MCF 10A (cell line): ENCODE measurements around the gene SSBP4. TPM values are rescaled to one million over a fixed set of nuclear protein-coding genes. Genes with fewer than 3 reads are reported as not detected.

Source experiments
- BruUV-seq: library from RNA; stranded (reverse); fragments of 400-500 nt; replicated peaks from 2 replicates; lab custom pipeline; 2021; lab: Mats Ljungman, UMichigan
- CTCF ChIA-PET: fragments of 300-600 bp; sonication (Branson Sonifier 250); formaldehyde crosslinking; extraction: SDS; loops from one replicate; lab custom pipeline; 2021; ENCODE audit warnings: antibody characterized with exemption, inconsistent platforms; lab: Yijun Ruan, JAX
- POLR2A ChIA-PET: fragments of 300-600, 350-650 bp; sonication (Branson Sonifier 250); formaldehyde crosslinking; extraction: SDS; loops from one replicate; lab custom pipeline; 2020; ENCODE audit warnings: antibody characterized with exemption, inconsistent platforms; lab: Yijun Ruan, JAX
- DNase-seq: peaks from one replicate; pipeline ENCODE4 v3.0.0-alpha.2; 2018; ENCODE audit not compliant: unreplicated experiment
- H3K27ac Mint-ChIP-seq: one replicate; pipeline ENCODE4 v1.8.0; 2022; ENCODE audit warnings: mild to moderate bottlenecking, low read depth, mixed read lengths; ENCODE audit not compliant: unreplicated experiment
- H3K27me3 Mint-ChIP-seq: one replicate; pipeline ENCODE4 v1.8.0; 2022; ENCODE audit warnings: mixed read lengths; ENCODE audit not compliant: insufficient read depth, unreplicated experiment
- H3K36me3 Mint-ChIP-seq: one replicate; pipeline ENCODE4 v1.8.0; 2022; ENCODE audit warnings: mild to moderate bottlenecking, moderate library complexity, mixed read lengths; ENCODE audit not compliant: insufficient read depth, unreplicated experiment
- H3K4me1 Mint-ChIP-seq: one replicate; pipeline ENCODE4 v1.8.0; 2022; ENCODE audit warnings: mixed read lengths; ENCODE audit not compliant: insufficient read depth, unreplicated experiment
- H3K4me3 Mint-ChIP-seq: one replicate; pipeline ENCODE4 v1.8.0; 2022; ENCODE audit warnings: mild to moderate bottlenecking, moderate library complexity, mixed read lengths; ENCODE audit not compliant: unreplicated experiment
- H3K9me3 Mint-ChIP-seq: one replicate; pipeline ENCODE4 v1.8.0; 2022; ENCODE audit warnings: mixed read lengths; ENCODE audit not compliant: unreplicated experiment
- intact Hi-C: fragments of 100-400 bp; cut with micrococcal nuclease; formaldehyde crosslinking; loops from 2 replicates; pipeline ENCODE4 v1.14.1; 2022
- total RNA-seq: library from RNA; stranded (reverse); gene quantifications from 2 replicates; pipeline ENCODE4 v1.2.3, GENCODE V29; 2022
- TF ChIP-seq, protein P1 (sequence below): fragments of 200-600 bp; IDR thresholded peaks from one replicate; pipeline ENCODE4 v1.8.0; 2022; ENCODE audit warnings: antibody characterized with exemption, mild to moderate bottlenecking; ENCODE audit not compliant: unreplicated experiment

The SSBP4 gene
- total RNA-seq, 1 experiment from 2014 or later, result 26.3 TPM

DNA sequence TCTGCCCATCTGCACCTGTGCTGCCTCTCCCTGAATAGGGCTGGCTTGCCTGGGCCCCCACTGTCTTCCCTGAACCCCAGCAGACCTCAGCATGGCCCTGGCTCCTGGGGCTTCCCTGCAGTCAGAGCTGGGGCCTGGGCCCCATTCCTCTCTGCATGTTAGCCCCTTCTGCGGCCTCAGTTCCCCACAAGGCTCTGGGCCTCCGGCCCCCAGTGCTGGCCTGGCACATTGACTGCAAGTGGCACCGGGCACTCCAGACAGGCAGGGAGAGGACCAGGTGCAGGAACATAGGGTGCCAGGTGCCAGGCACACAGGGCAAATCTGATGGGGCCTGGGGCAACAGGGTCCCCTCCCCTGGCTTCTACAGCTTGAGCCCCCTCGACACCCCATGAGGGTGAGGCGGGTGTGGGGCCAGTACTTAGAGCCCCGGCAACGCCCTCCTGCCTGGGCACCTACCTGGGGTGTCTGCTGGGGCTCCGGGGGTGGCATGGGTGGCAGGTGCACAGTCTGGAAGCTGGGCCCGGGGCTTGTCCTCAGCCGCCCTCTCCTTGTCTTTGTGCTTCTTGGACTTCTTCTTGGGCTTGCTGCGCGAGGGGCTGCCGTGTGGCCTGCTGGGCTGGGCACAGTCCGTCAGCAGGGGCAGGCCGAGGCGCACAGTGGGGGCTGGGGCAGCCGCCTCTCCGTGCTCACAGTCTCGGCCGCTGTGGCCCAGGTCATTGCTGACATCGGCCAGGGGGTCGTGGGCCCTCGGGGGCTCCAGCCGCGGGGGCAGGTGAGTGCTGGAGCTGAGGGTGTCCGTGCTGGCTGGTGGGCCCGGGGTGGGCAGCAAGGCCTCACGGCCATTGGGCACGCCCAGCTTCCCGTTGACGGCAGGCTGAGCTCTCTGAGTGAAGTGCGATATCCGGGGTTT is 31.1 kb downstream of the SSBP4 start:
- intact Hi-C loops, result loop anchor here (5.0 kb wide), 1 partner anchor 72 kb away; the partner anchor contains the start of gene ELL
- TF ChIP-seq, protein P1, sequence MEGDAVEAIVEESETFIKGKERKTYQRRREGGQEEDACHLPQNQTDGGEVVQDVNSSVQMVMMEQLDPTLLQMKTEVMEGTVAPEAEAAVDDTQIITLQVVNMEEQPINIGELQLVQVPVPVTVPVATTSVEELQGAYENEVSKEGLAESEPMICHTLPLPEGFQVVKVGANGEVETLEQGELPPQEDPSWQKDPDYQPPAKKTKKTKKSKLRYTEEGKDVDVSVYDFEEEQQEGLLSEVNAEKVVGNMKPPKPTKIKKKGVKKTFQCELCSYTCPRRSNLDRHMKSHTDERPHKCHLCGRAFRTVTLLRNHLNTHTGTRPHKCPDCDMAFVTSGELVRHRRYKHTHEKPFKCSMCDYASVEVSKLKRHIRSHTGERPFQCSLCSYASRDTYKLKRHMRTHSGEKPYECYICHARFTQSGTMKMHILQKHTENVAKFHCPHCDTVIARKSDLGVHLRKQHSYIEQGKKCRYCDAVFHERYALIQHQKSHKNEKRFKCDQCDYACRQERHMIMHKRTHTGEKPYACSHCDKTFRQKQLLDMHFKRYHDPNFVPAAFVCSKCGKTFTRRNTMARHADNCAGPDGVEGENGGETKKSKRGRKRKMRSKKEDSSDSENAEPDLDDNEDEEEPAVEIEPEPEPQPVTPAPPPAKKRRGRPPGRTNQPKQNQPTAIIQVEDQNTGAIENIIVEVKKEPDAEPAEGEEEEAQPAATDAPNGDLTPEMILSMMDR, result no peak
- H3K4me1 Mint-ChIP-seq, result peaks cover 9% of the 10 kb centered on the region
- H3K36me3 Mint-ChIP-seq, result peaks cover 55% of the 10 kb centered on the region
- no TSS peak for BruUV-seq
- H3K9me3 Mint-ChIP-seq, result no peaks in the 10 kb centered on the region
- no peaks in the 10 kb centered on the region for H3K27me3 Mint-ChIP-seq
- no peak for DNase-seq
- peak overlapping the region; percentile 14 for H3K27ac Mint-ChIP-seq
- POLR2A ChIA-PET, result interaction anchor here (1.0 to 2.2 kb wide), 7 partner anchors 9 to 121 kb away, joined by 3 to 7 read pairs (median 4); partner anchors contain the start of genes ELL and UBA52
- no peak overlapping the region for H3K4me3 Mint-ChIP-seq
- CTCF ChIA-PET, result interaction anchor here (0.5 to 5.1 kb wide), 34 partner anchors 7 to 737 kb away, joined by 3 to 59 read pairs (median 4); partner anchors contain the start of genes FKBP8, REX1BD and SSBP4

DNA sequence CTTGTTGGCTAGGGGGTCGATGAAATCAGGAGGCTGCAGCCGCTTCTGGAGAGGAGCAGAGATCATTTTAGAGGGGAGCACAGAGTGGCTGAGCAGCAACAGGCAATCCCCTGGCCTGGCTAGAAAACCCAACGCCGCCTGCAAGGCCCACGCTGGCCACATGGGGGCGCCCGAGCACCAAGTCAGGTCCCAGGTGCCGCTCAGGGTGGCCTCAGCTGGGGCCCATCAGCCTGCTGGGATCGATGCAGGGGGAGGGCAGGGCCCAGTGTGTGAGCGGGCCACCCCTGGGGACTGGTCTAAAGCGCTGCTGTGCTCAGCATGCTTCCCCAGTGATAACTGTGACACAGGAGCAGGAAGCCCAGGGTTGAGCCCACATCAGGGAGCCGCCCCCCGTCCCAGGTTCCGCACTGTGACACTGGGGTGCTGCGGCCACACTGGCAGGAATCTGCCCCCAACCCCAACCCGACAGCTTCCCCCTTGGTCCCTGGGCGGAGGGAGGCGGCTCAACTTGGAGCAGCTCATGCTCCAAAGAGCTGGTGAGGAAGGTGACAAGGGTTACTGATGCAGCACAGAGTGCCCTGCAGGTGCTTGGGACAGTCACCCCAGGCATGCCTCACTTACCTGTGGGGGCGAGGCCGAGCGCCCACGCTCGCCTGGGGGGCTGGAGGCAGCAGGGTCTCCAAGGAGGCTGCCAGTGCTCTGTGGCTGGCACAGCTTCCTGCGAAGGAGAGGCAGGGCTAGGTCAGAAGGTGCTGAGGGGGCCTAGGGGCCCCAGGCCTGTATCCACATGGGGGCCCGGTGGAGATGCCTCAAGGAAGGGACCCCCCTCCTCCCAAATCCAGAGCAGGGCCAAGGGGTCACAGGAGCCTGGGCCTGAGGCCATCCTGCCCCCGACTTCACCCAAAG is 32.0 kb downstream of the SSBP4 start:
- H3K27ac Mint-ChIP-seq, result peak overlapping the region; percentile 14
- H3K4me3 Mint-ChIP-seq, result no peak overlapping the region
- H3K9me3 Mint-ChIP-seq, result no peaks in the 10 kb centered on the region
- H3K36me3 Mint-ChIP-seq, result peaks cover 55% of the 10 kb centered on the region
- ChIA-PET POLR2A (interaction anchor here (1.0 to 2.2 kb wide), 7 partner anchors 9 to 120 kb away, joined by 3 to 7 read pairs (median 4); partner anchors contain the start of genes ELL and UBA52), CTCF (interaction anchor here (0.5 to 5.1 kb wide), 38 partner anchors 8 to 736 kb away, joined by 3 to 59 read pairs (median 4); partner anchors contain the start of genes FKBP8, REX1BD and SSBP4)
- H3K4me1 Mint-ChIP-seq, result peaks cover 9% of the 10 kb centered on the region
- DNase-seq, result peak; percentile 78
- no TSS peak for BruUV-seq
- H3K27me3 Mint-ChIP-seq, result no peaks in the 10 kb centered on the region
- TF ChIP-seq, protein P1, result peak; percentile 97
- intact Hi-C loops, result loop anchor here (5.0 kb wide), 1 partner anchor 71 kb away; the partner anchor contains the start of gene ELL

- intact Hi-C loops, result loop anchor here (5.0 kb wide), 1 partner anchor 70 kb away; the partner anchor contains the start of gene ELL
- BruUV-seq, result no TSS peak
- H3K27ac Mint-ChIP-seq, result no peak overlapping the region
- CTCF ChIA-PET, result interaction anchor here (0.7 to 5.1 kb wide), 9 partner anchors 10 to 396 kb away, joined by 3 to 59 read pairs (median 10); no protein-coding TSS in a partner anchor
- no peak overlapping the region for H3K4me3 Mint-ChIP-seq
- TF ChIP-seq, protein P1, result no peak
- POLR2A ChIA-PET, result interaction anchor here (2.1 to 2.2 kb wide), 2 partner anchors 69 to 119 kb away, joined by 6 to 13 read pairs; partner anchors contain the start of genes ELL and UBA52
- peaks cover 57% of the 10 kb centered on the region for H3K36me3 Mint-ChIP-seq
- H3K27me3 Mint-ChIP-seq, result no peaks in the 10 kb centered on the region
- H3K4me1 Mint-ChIP-seq, result peaks cover 9% of the 10 kb centered on the region
- H3K9me3 Mint-ChIP-seq, result no peaks in the 10 kb centered on the region
- DNase-seq, result no peak
These were observed 33.2 kb downstream of the SSBP4 start for GRCh38 chr19:18452386-18452785.
